Psoas muscle (tissue), 8 donors: ENCODE data around the gene SLTM. TPM values are rescaled to one million over a fixed set of nuclear protein-coding genes. Genes with fewer than 3 reads are reported as not detected.
"Not testable (repeated sequence)": the region's sequence is repeated elsewhere in the genome, so short reads cannot be mapped to it uniquely, and the experiment has no call there.

ENCODE experiments used
- ATAC-seq, 4 donors: fragments of 200-7000 bp; cut with Tn5 transposase; one replicate each; pipeline ENCODE4 v1.9.1; 2020; ENCODE audit warnings: moderate library complexity in 3 of 4, mild to moderate bottlenecking in 2 of 4
- DNase-seq, 2 donors: peaks; one replicate each; pipeline ENCODE4 v3.0.0-alpha.2; 2020
- H3K27ac ChIP-seq: fragments of 200-600 bp; one replicate; pipeline ENCODE4 v1.8.0; 2022
- H3K27me3 ChIP-seq, 3 donors: fragments of 200-600 bp in 1 of 3; one replicate each; pipeline versions ENCODE4 v1.6.1 to v1.8.0; 2013 to 2022; ENCODE audit warnings: low read length in 2 of 3, mild to moderate bottlenecking in 2 of 3, moderate library complexity in 1 of 3; ENCODE audit not compliant: insufficient read depth in 3 of 3
- H3K36me3 ChIP-seq, 2 donors: fragments of 200-600 bp in 1 of 2; one replicate each; pipeline versions ENCODE4 v1.6.1 to v1.8.0; 2013 to 2022; ENCODE audit warnings: low read depth in 1 of 2, mild to moderate bottlenecking in 1 of 2, moderate library complexity in 1 of 2; ENCODE audit not compliant: insufficient read depth in 1 of 2
- H3K4me1 ChIP-seq: fragments of 200-600 bp; one replicate; pipeline ENCODE4 v1.8.0; 2022
- H3K4me3 ChIP-seq: fragments of 200-600 bp; one replicate; pipeline ENCODE4 v1.8.0; 2022; ENCODE audit warnings: mild to moderate bottlenecking
- H3K9me3 ChIP-seq: fragments of 200-600 bp; one replicate; pipeline ENCODE4 v1.8.0; 2022
- CTCF ChIP-seq: fragments of 200-600 bp; IDR thresholded peaks from one replicate; pipeline ENCODE4 v1.8.0; 2022; ENCODE audit warnings: antibody characterized with exemption
- WGBS, 3 donors: extraction: QIAGEN DNeasy Blood & Tissue Kit; methylation state at CpG; one replicate each; pipeline versions ENCODE4 v1.1.6 to v1.1.7; 2013; 5-methylcytosine and 5-hydroxymethylcytosine counted together
- intact Hi-C, 2 donors: fragments of 100-400 bp; cut with DNase I; formaldehyde crosslinking; loops; one replicate each; pipeline versions ENCODE4 v1.11.0 to v1.14.2; 2022
- polyA plus RNA-seq, 3 donors: library from polyadenylated mRNA; stranded (reverse); fragments of 200-250 nt; gene quantifications; one replicate each; pipeline ENCODE4 v1.2.3, GENCODE V29; 2013
- total RNA-seq, 4 donors: library from RNA; stranded (reverse); fragmentation: NEBNext Ultra II Directional in 2 of 4; extraction: Animal tissue kit (Norgen Biotek cat#: 25700) in 2 of 4; gene quantifications; one replicate each; pipeline versions ENCODE4 v1.2.1 to v1.2.4, GENCODE V29; 2021 to 2023
- donor health status: healthy with polysubstance abuse.
- donor health status: DM: no; HTN: no; CAD: no; lungs with moderate emphysema.
- donor health status: Bipolar disorder and iron deficiency.
- donor health status: healthy.
- donor health status: DM: yes; HTN: yes; CAD: no.
- donor health status: DM: no; HTN: no; CAD: no.
- donor health status: DM: no; HTN: no; CAD: no.
- donor health status: DM: yes; HTN: yes; CAD: no.

Gene SLTM
- total and polyA plus RNA-seq, 7 donors = 32.6 to 67.4 (median 42.9) TPM

GRCh38 chr15:58918239-58918638 lies 15.2 kb downstream of the SLTM start:
- no peak for ATAC-seq
- Histone ChIP-seq H3K36me3 (peaks cover 3 to 36% of the 10 kb centered on the region in 2 donors), H3K4me3 (no peak overlapping the region), H3K27ac (peak overlapping the region; percentile 24), H3K9me3 (no peaks in the 10 kb centered on the region), H3K4me1 (peaks cover 21% of the 10 kb centered on the region), H3K27me3 (no peaks in the 10 kb centered on the region)
- intact Hi-C loops = no loop called here
- WGBS, 3 donors = 50 to 60% (median 51%) methylated on average over 5 of the region's 5 CpGs
- no peak for TF ChIP-seq CTCF
- no peak for DNase-seq

GRCh38 chr15:58917613-58918129 lies 15.8 kb downstream of the SLTM start:
- H3K27me3 ChIP-seq, intact Hi-C loops, H3K4me3 ChIP-seq, DNase-seq, H3K9me3 ChIP-seq: not testable (repeated sequence)
- H3K4me1 ChIP-seq = peaks cover 21% of the 10 kb centered on the region
- 35 to 47% (median 40%) methylated on average over 10 of the region's 10 CpGs for WGBS, 3 donors
- peak in 3 of 4 donors; percentile 31 to 52 (median 32) for ATAC-seq
- peaks cover 3 to 36% of the 10 kb centered on the region in 2 donors for H3K36me3 ChIP-seq
- H3K27ac ChIP-seq = peak overlapping the region; percentile 24

GRCh38 chr15:58916962-58917361 lies 16.5 kb downstream of the SLTM start:
- peak overlapping the region; percentile 24 for H3K27ac ChIP-seq
- TF ChIP-seq CTCF = no peak
- H3K27me3 ChIP-seq = no peaks in the 10 kb centered on the region
- 66 to 79% (median 78%) methylated on average over 2 of the region's 2 CpGs for WGBS, 3 donors
- ATAC-seq (peak; percentile 48 to 55 (median 50)), DNase-seq (no peak)
- H3K9me3 ChIP-seq = no peaks in the 10 kb centered on the region
- no peak overlapping the region for H3K4me3 ChIP-seq
- intact Hi-C loops = no loop called here
- H3K4me1 ChIP-seq = peaks cover 21% of the 10 kb centered on the region
- H3K36me3 ChIP-seq = peaks cover 3 to 43% of the 10 kb centered on the region in 2 donors

- TF ChIP-seq CTCF = no peak
- intact Hi-C loops = no loop called here
- ATAC-seq (no peak), DNase-seq (no peak)
- no peaks in the 10 kb centered on the region for H3K27me3 ChIP-seq
- no peak overlapping the region for H3K27ac ChIP-seq
- H3K4me3 ChIP-seq = no peak overlapping the region
- no peaks in the 10 kb centered on the region for H3K9me3 ChIP-seq
- WGBS, 3 donors = 92 to 99% (median 98%) methylated on average over 4 of the region's 4 CpGs
- peaks cover 3 to 57% of the 10 kb centered on the region in 2 donors for H3K36me3 ChIP-seq
- H3K4me1 ChIP-seq = no peaks in the 10 kb centered on the region
Measured at GRCh38 chr15:58910456-58910855, 23.0 kb downstream of the SLTM start.

GRCh38 chr15:58909616-58910015 lies 23.9 kb downstream of the SLTM start:
- Histone ChIP-seq H3K36me3 (peaks cover 3 to 59% of the 10 kb centered on the region in 2 donors), H3K9me3 (no peaks in the 10 kb centered on the region), H3K4me1 (no peaks in the 10 kb centered on the region), H3K27me3 (no peaks in the 10 kb centered on the region), H3K4me3 (no peak overlapping the region), H3K27ac (no peak overlapping the region)
- no peak for DNase-seq
- no peak for ATAC-seq
- 93 to 100% (median 100%) methylated on average over 1 of the region's 1 CpG for WGBS, 3 donors
- intact Hi-C loops = no loop called here
- TF ChIP-seq CTCF = no peak
